HepG2 (cell line): Measurements from ENCODE around the gene PARP16. TPM values are rescaled to one million over a fixed set of nuclear protein-coding genes. Genes with fewer than 3 reads are reported as not detected.

Experiments used
- ELK4 ChIP-seq: sonication (generic); formaldehyde crosslinking; IDR thresholded peaks from 2 replicates; pipeline ENCODE4 v1.9.0; 2021; ENCODE audit warnings: missing genetic modification reagents, borderline replicate concordance
- HES4 ChIP-seq: sonication (generic); formaldehyde crosslinking; IDR thresholded peaks from 2 replicates; pipeline ENCODE4 v1.9.0; 2021; ENCODE audit warnings: mild to moderate bottlenecking, missing genetic modification reagents, borderline replicate concordance
- HINFP ChIP-seq: sonication (generic); formaldehyde crosslinking; IDR thresholded peaks from 2 replicates; pipeline ENCODE4 v1.4.0; 2020; ENCODE audit warnings: low read depth, mild to moderate bottlenecking, missing genetic modification reagents
- IKZF4 ChIP-seq: sonication (generic); formaldehyde crosslinking; IDR thresholded peaks from 2 replicates; pipeline ENCODE4 v1.5.1; 2020; ENCODE audit warnings: borderline replicate concordance, mild to moderate bottlenecking, low read depth, missing genetic modification reagents; ENCODE audit errors: not compliant biosample characterization
- NFE2 ChIP-seq: sonication (generic); formaldehyde crosslinking; IDR thresholded peaks from 2 replicates; pipeline ENCODE4 v1.4.0; 2020; ENCODE audit warnings: missing genetic modification reagents
- SNAPC5 ChIP-seq: sonication (generic); formaldehyde crosslinking; IDR thresholded peaks from 2 replicates; pipeline ENCODE4 v1.8.1; 2023; ENCODE audit warnings: mild to moderate bottlenecking, missing genetic modification reagents, borderline replicate concordance
- STAT6 ChIP-seq: sonication (generic); formaldehyde crosslinking; IDR thresholded peaks from 2 replicates; pipeline ENCODE4 v1.4.0; 2020; ENCODE audit warnings: missing genetic modification reagents, mild to moderate bottlenecking, borderline replicate concordance
- ZNF333 ChIP-seq: sonication (generic); formaldehyde crosslinking; IDR thresholded peaks from 2 replicates; pipeline ENCODE4 v1.4.0; 2020; ENCODE audit warnings: mild to moderate bottlenecking, missing genetic modification reagents, borderline replicate concordance
- ZNF574 ChIP-seq: sonication (generic); formaldehyde crosslinking; IDR thresholded peaks from 2 replicates; pipeline ENCODE4 v1.4.0; 2020; ENCODE audit warnings: missing genetic modification reagents
- polyA plus RNA-seq, 8 experiments: library from polyadenylated mRNA; depleted of rRNA in 3 of 8; stranded (reverse) in 7 of 8; unstranded in 1 of 8; fragments of >200 nt; fragmentation: Illumina TruSeq in 4 of 8; extraction: Trizol in 4 of 8; gene quantifications; 2 replicates each; pipeline versions ENCODE4 v1.2.1 to v1.2.3, GENCODE V29; 2011 to 2016; ENCODE audit warnings: low read depth in 4 of 8, missing spikeins in 1 of 8, mixed read lengths in 1 of 8; ENCODE audit not compliant: insufficient read depth in 1 of 8
- total RNA-seq, 5 experiments: library from RNA; depleted of rRNA; stranded (reverse); fragments of >200 nt; fragmentation: Illumina TruSeq; extraction: Trizol; gene quantifications; 2 replicates each; pipeline ENCODE4 v1.2.3, GENCODE V29; 2016; ENCODE audit warnings: low read depth in 1 of 5

The PARP16 gene
- total and polyA plus RNA-seq, 2 of the 13 experiments (the other 11 are each of a cell fraction or from before 2014, with no cell fraction given), result 6.8 to 7.6 TPM

- TF ChIP-seq ZNF333 (CRISPR knock-in tag) (no peak), HES4 (no peak), HINFP (CRISPR knock-in tag) (no peak), NFE2 (no peak), SNAPC5 (CRISPR knock-in tag) (no peak), STAT6 (no peak), IKZF4 (CRISPR knock-in tag) (no peak), ELK4 (no peak), ZNF574 (no peak)
These were observed 37.0 kb downstream of the PARP16 start (continued) for GRCh38 chr15:65249641-65250040.
